CD14-positive monocyte (primary cell): ENCODE data around the gene MTMR3. TPM values are rescaled to one million over a fixed set of nuclear protein-coding genes. Genes with fewer than 3 reads are reported as not detected.
A peak's percentile ranks its signal among the peaks of the same experiment; 100 is the strongest.

Experiments used
- DNase-seq, 3 donors: peaks; one replicate each; pipeline ENCODE4 v3.0.0-alpha.2; 2011 to 2022
- H2AFZ ChIP-seq: 2 replicates; pipeline ENCODE4 v1.6.0; 2012; ENCODE audit warnings: mild to moderate bottlenecking, low read depth, low read length, inconsistent platforms; ENCODE audit not compliant: insufficient read depth, poor library complexity, severe bottlenecking
- H3K27ac ChIP-seq, 2 donors: 1 replicate in 1 of 2; 2 replicates in 1 of 2; pipeline ENCODE4 v1.5.1; 2012 to 2013; ENCODE audit warnings: low read length in 2 of 2, control low read depth in 1 of 2, inconsistent platforms in 1 of 2, low read depth in 1 of 2, mild to moderate bottlenecking in 1 of 2
- H3K27me3 ChIP-seq, 2 donors: one replicate each; pipeline versions ENCODE4 v1.6.0 to v1.6.1; 2011 to 2013; ENCODE audit warnings: low read length in 2 of 2; ENCODE audit not compliant: control insufficient read depth in 2 of 2, insufficient read depth in 2 of 2
- H3K36me3 ChIP-seq, 2 donors: replicated peaks in 1 of 2; 1 replicate in 1 of 2; 2 replicates in 1 of 2; pipeline versions ENCODE4 v1.5.1 to v1.6.1; 2012 to 2013; ENCODE audit warnings: low read length in 2 of 2, control low read depth in 1 of 2, inconsistent platforms in 1 of 2, mild to moderate bottlenecking in 1 of 2; ENCODE audit not compliant: insufficient read depth in 2 of 2, control insufficient read depth in 1 of 2
- H3K4me1 ChIP-seq, 2 donors: 1 replicate in 1 of 2; 2 replicates in 1 of 2; pipeline versions ENCODE4 v1.5.1 to v1.6.1; 2012 to 2013; ENCODE audit warnings: low read length in 2 of 2, control low read depth in 1 of 2, inconsistent platforms in 1 of 2, mild to moderate bottlenecking in 1 of 2, moderate library complexity in 1 of 2; ENCODE audit not compliant: insufficient read depth in 2 of 2, control insufficient read depth in 1 of 2
- H3K4me2 ChIP-seq: replicated peaks from 2 replicates; pipeline ENCODE3; 2012; ENCODE audit warnings: low read length, moderate library complexity, mild to moderate bottlenecking; ENCODE audit not compliant: poor library complexity, severe bottlenecking; ENCODE audit errors: extremely low read depth
- H3K4me3 ChIP-seq, 3 experiments: fragments of 200-600 bp in 1 of 3; sonication (generic) in 1 of 3; replicated peaks in 1 of 3; 1 replicate in 2 of 3; 2 replicates in 1 of 3; pipeline ENCODE4 v1.5.1; 2011 to 2013; ENCODE audit warnings: low read length in 3 of 3, mild to moderate bottlenecking in 3 of 3, control low read depth in 2 of 3, low read depth in 2 of 3, inconsistent platforms in 1 of 3, moderate library complexity in 1 of 3
- H3K79me2 ChIP-seq: 2 replicates; pipeline ENCODE4 v1.6.0; 2012; ENCODE audit warnings: mild to moderate bottlenecking, control low read depth, inconsistent platforms, low read length, moderate library complexity; ENCODE audit not compliant: insufficient read depth
- H3K9ac ChIP-seq: 2 replicates; pipeline ENCODE4 v1.6.0; 2017; ENCODE audit warnings: low read length, mild to moderate bottlenecking; ENCODE audit not compliant: insufficient read depth, poor library complexity, severe bottlenecking
- H3K9me3 ChIP-seq, 2 donors: replicated peaks in 1 of 2; 1 replicate in 1 of 2; 2 replicates in 1 of 2; pipeline versions ENCODE4 v1.5.1 to v1.6.1; 2012 to 2013; ENCODE audit warnings: low read length in 2 of 2, control low read depth in 1 of 2; ENCODE audit not compliant: control insufficient read depth in 1 of 2, insufficient read depth in 1 of 2
- H4K20me1 ChIP-seq: 2 replicates; pipeline ENCODE4 v1.6.0; 2012; ENCODE audit warnings: mild to moderate bottlenecking, low read length, control low read depth, moderate library complexity; ENCODE audit not compliant: insufficient read depth
- H3K27ac Mint-ChIP-seq, 7 donors: one replicate each; pipeline ENCODE4 v1.8.0; 2020; ENCODE audit warnings: mild to moderate bottlenecking in 7 of 7, mixed read lengths in 7 of 7, moderate library complexity in 6 of 7, inconsistent platforms in 2 of 7
- H3K27me3 Mint-ChIP-seq, 3 donors: one replicate each; pipeline ENCODE4 v1.8.0; 2021 to 2022; ENCODE audit warnings: low read depth in 3 of 3, mild to moderate bottlenecking in 3 of 3, mixed read lengths in 3 of 3, moderate library complexity in 3 of 3, inconsistent platforms in 1 of 3
- H3K36me3 Mint-ChIP-seq, 2 donors: one replicate each; pipeline ENCODE4 v1.8.0; 2020; ENCODE audit warnings: mixed read lengths in 2 of 2, inconsistent platforms in 1 of 2, mild to moderate bottlenecking in 1 of 2
- H3K4me1 Mint-ChIP-seq: one replicate; pipeline ENCODE4 v1.8.0; 2020; ENCODE audit warnings: mild to moderate bottlenecking, mixed read lengths
- H3K4me3 Mint-ChIP-seq, 2 donors: one replicate each; pipeline ENCODE4 v1.8.0; 2020; ENCODE audit warnings: mild to moderate bottlenecking in 2 of 2, mixed read lengths in 2 of 2, moderate library complexity in 1 of 2
- H3K9me3 Mint-ChIP-seq, 7 donors: one replicate each; pipeline ENCODE4 v1.8.0; 2020 to 2022; ENCODE audit warnings: mixed read lengths in 7 of 7, mild to moderate bottlenecking in 6 of 7, moderate library complexity in 6 of 7, inconsistent platforms in 2 of 7
- WGBS: methylation state at CpG from one replicate; pipeline ENCODE4 v1.1.5; 2013; ENCODE audit warnings: missing lambda C conversion rate; ENCODE audit not compliant: insufficient coverage; 5-methylcytosine and 5-hydroxymethylcytosine counted together
- intact Hi-C, 2 donors: fragments of 100-400 bp; cut with micrococcal nuclease; formaldehyde crosslinking; loops; one replicate each; pipeline versions ENCODE4 v1.15.0 to v1.15.1; 2023
- polyA plus RNA-seq, 3 donors: library from polyadenylated mRNA; depleted of rRNA in 1 of 3; unstranded in 2 of 3; stranded (reverse) in 1 of 3; fragments of 300-500 nt in 2 of 3; fragments of >200 nt in 1 of 3; fragmentation: Illumina TruSeq in 2 of 3; gene quantifications; 1 replicate in 2 of 3; 2 replicates in 1 of 3; pipeline ENCODE4 v1.2.3, GENCODE V29; 2012 to 2021
- TF ChIP-seq, protein P1 (sequence below): fragments of 200-600 bp; IDR thresholded peaks from one replicate; pipeline ENCODE4 v1.8.0; 2022; ENCODE audit warnings: antibody characterized with exemption, mild to moderate bottlenecking

MTMR3 gene
- polyA plus RNA-seq, 3 donors: 23.4 to 86.1 (median 30.2) TPM

DNA sequence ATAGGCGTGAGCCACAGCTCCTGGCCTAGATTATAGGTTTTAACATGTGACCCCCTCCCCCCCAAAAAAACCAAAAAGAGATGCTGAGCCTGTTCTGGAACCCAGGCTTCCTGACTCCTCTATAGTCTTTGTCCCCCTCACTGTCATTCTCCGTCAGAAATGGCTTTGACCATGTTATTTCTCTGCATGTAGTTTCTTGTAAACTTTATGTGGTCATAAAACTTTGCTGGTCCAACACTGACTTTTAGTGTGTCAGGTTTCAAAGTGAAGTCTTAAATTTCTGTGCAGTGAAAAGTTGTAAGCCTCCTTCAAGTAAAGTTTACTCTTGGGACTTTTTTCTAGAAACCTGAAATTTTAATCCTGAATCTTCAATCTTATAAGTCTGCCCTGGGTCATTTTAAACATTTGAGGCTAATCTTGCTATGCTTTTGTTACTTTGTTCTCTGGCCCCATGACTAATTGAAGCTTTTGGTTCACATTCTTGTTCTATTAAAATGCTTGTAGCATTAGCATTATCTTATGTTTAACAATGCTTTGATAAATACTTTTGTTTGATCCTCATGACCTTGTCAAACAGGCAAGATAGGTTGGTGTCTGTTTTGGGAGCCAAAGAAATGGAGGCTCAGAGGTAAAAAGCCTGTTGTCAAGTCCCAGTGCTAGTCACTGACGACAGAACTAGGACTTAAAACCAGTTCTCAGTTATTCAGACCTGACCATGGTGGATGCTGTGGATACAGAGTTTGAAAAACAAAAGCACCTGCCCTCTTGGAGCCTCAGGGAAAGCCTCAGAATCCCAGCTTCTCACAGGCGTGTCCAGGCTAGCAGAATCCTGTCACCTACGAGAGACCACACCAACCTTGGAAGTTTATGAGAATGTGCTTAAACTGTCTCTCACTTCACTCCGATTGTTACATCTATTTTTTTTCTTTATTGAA, 109.6 kb downstream of the MTMR3 start:
- DNase-seq: no peak
- Histone ChIP-seq H3K36me3 (peaks cover 62 to 98% of the 10 kb centered on the region in 2 donors), H2AFZ (no peak overlapping the region), H3K27me3 (no peaks in the 10 kb centered on the region), H3K27ac (peak overlapping the region in 1 of 2 donors; percentile 17), H3K9ac (no peak overlapping the region), H3K4me1 (no peaks in the 10 kb centered on the region), H3K9me3 (no peaks in the 10 kb centered on the region), H4K20me1 (peaks cover 100% of the 10 kb centered on the region), H3K4me3 (no peak overlapping the region), H3K79me2 (peaks cover 17% of the 10 kb centered on the region), H3K4me2 (no peak overlapping the region)
- Mint-ChIP-seq H3K27me3 (peaks cover 0 to 2% (median 0%) of the 10 kb centered on the region in 3 donors), H3K4me3 (no peak overlapping the region), H3K4me1 (peaks cover 15% of the 10 kb centered on the region), H3K36me3 (peaks cover 67 to 79% of the 10 kb centered on the region in 2 donors), H3K27ac (peak overlapping the region in 1 of 7 donors; percentile 58), H3K9me3 (no peaks in the 10 kb centered on the region)
- 100% methylated on average over 2 of the region's 6 CpGs for WGBS
- intact Hi-C loops: no loop called here
- TF ChIP-seq, protein P1, sequence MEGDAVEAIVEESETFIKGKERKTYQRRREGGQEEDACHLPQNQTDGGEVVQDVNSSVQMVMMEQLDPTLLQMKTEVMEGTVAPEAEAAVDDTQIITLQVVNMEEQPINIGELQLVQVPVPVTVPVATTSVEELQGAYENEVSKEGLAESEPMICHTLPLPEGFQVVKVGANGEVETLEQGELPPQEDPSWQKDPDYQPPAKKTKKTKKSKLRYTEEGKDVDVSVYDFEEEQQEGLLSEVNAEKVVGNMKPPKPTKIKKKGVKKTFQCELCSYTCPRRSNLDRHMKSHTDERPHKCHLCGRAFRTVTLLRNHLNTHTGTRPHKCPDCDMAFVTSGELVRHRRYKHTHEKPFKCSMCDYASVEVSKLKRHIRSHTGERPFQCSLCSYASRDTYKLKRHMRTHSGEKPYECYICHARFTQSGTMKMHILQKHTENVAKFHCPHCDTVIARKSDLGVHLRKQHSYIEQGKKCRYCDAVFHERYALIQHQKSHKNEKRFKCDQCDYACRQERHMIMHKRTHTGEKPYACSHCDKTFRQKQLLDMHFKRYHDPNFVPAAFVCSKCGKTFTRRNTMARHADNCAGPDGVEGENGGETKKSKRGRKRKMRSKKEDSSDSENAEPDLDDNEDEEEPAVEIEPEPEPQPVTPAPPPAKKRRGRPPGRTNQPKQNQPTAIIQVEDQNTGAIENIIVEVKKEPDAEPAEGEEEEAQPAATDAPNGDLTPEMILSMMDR: no peak

DNA sequence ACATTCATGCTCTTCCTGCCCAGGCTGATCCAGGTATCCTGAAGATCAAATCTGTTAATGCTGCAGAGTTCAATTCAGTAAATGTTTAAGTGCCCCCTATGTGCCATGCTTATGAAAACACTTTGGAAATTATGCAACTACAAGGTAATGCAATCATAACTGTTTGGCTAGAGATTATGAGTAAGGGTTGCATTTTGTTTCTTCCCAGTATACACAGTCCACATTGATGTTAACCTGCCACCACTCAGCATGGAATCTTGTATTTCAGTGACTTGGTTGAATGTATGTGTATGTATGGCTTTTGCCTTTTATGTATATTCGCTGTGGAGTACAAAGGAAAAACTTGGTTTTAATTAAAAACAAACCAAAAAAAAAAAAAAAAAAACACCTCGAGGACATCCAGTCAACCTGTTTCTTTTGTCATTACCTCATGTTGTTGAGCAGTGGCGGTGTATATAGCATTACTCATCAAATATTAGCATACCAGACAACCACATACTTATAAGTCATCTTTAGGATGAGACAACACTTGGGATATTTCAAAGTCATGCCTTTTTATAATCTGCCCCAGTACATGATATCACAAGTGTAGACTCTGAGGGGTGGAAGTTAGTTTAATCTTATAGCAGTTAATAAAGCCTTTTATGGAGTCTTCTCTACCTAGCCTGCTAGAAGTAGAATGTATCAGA, 111.2 kb downstream of the MTMR3 start:
- no peak overlapping the region for H2AFZ ChIP-seq
- H3K4me3 ChIP-seq: no peak overlapping the region
- H3K27me3 ChIP-seq: no peaks in the 10 kb centered on the region
- peaks cover 4% of the 10 kb centered on the region for H3K4me1 Mint-ChIP-seq
- peaks cover 0 to 2% (median 0%) of the 10 kb centered on the region in 3 donors for H3K27me3 Mint-ChIP-seq
- no peaks in the 10 kb centered on the region for H3K4me1 ChIP-seq
- H3K9me3 Mint-ChIP-seq: no peaks in the 10 kb centered on the region
- no peak overlapping the region for H3K4me3 Mint-ChIP-seq
- WGBS: no CpG with 5 or more reads among the region's 3 CpGs
- H4K20me1 ChIP-seq: peaks cover 100% of the 10 kb centered on the region
- DNase-seq: peak in 2 of 3 donors; percentile 15 to 22
- intact Hi-C loops: no loop called here
- TF ChIP-seq, protein P1: no peak
- H3K27ac ChIP-seq: peak overlapping the region in 1 of 2 donors; percentile 50
- peak overlapping the region in 2 of 7 donors; percentile 23 to 55 for H3K27ac Mint-ChIP-seq
- peaks cover 74 to 88% of the 10 kb centered on the region in 2 donors for H3K36me3 Mint-ChIP-seq
- no peak overlapping the region for H3K4me2 ChIP-seq
- no peaks in the 10 kb centered on the region for H3K9me3 ChIP-seq
- peaks cover 63 to 93% of the 10 kb centered on the region in 2 donors for H3K36me3 ChIP-seq
- peaks cover 9% of the 10 kb centered on the region for H3K79me2 ChIP-seq
- no peak overlapping the region for H3K9ac ChIP-seq
